Measurements from ENCODE around the gene PDCD2.

GRCh38 chr6:170572704-170573466 lies 11.6 kb downstream of the PDCD2 start:
- no peak for TF ChIP-seq CTCF (tag by site-specific recombination; IDR thresholded peaks at IDR 0.05)
- no peak for TF ChIP-seq ZNF184 (tag by site-specific recombination; IDR thresholded peaks at IDR 0.05)
- no peak for TF ChIP-seq ZBTB10 (tag by site-specific recombination; IDR thresholded peaks at IDR 0.05)
- TF ChIP-seq ZNF132 (tag by site-specific recombination; IDR thresholded peaks at IDR 0.05; ENCODE audit: borderline replicate concordance) = no peak
- no peak for TF ChIP-seq ZBTB26 (tag by site-specific recombination; optimal IDR thresholded peaks at IDR 0.05)
- no peak for TF ChIP-seq ZNF223 (tag by site-specific recombination; IDR thresholded peaks at IDR 0.05)
- TF ChIP-seq GLIS2 (tag by site-specific recombination; IDR thresholded peaks at IDR 0.05) = no peak
- no peak for TF ChIP-seq ZNF211 (tag by site-specific recombination; IDR thresholded peaks at IDR 0.05; ENCODE audit: low read depth)
- TF ChIP-seq ZNF518A (tag by site-specific recombination; conservative IDR thresholded peaks at IDR 0.05; ENCODE audit: low read depth) = no peak
- TF ChIP-seq ZSCAN16 (tag by site-specific recombination; IDR thresholded peaks at IDR 0.05) = no peak
- TF ChIP-seq ZNF138 (tag by site-specific recombination; IDR thresholded peaks at IDR 0.05; ENCODE audit: borderline replicate concordance) = no peak
- TF ChIP-seq REPIN1 (tag by site-specific recombination; IDR thresholded peaks at IDR 0.05; ENCODE audit: low read depth) = no peak
- no peak for TF ChIP-seq ZNF488 (tag by site-specific recombination; IDR thresholded peaks at IDR 0.05)
- no peak for TF ChIP-seq ZNF558 (tag by site-specific recombination; IDR thresholded peaks at IDR 0.05)
